ENCODE data around the gene PRKAG1.

PRKAG1 gene

GRCh38 chr12:49026101-49026500, 7.5 kb upstream of the PRKAG1 start:
- DNase-seq (ENCODE audit: low read depth): no peak
- no peak for TF ChIP-seq CTCF (IDR thresholded peaks at IDR 0.05; ENCODE audit: insufficient read depth, low read depth, low read length, missing control alignments)
- H3K4me3 ChIP-seq (ENCODE audit: low read depth, low read length): no peak overlapping the region

GRCh38 chr12:49025463-49025862, 6.9 kb upstream of the PRKAG1 start:
- H3K4me3 ChIP-seq (ENCODE audit: low read depth, low read length): no peak overlapping the region
- TF ChIP-seq CTCF (IDR thresholded peaks at IDR 0.05; ENCODE audit: insufficient read depth, low read depth, low read length, missing control alignments): no peak
- DNase-seq (ENCODE audit: low read depth): no peak

- TF ChIP-seq CTCF (IDR thresholded peaks at IDR 0.05; ENCODE audit: insufficient read depth, low read depth, low read length, missing control alignments): no peak
- no peak for DNase-seq (ENCODE audit: low read depth)
Observed at GRCh38 chr12:49024543-49024942, 6.0 kb upstream of the PRKAG1 start.

GRCh38 chr12:49023812-49024211, 5.2 kb upstream of the PRKAG1 start:
- no peak for TF ChIP-seq CTCF (IDR thresholded peaks at IDR 0.05; ENCODE audit: insufficient read depth, low read depth, low read length, missing control alignments)
- no peak overlapping the region for H3K4me3 ChIP-seq (ENCODE audit: low read depth, low read length)
- no peak for DNase-seq (ENCODE audit: low read depth)

More at GRCh38 chr12:49024543-49024942, 6.0 kb upstream of the PRKAG1 start:
- no peak overlapping the region for H3K4me3 ChIP-seq (ENCODE audit: low read depth, low read length)

GRCh38 chr12:49022558-49023178, 4.1 kb upstream of the PRKAG1 start:
- no peak overlapping the region for H3K4me3 ChIP-seq (ENCODE audit: low read depth, low read length)
- DNase-seq (ENCODE audit: low read depth): no peak
- no peak for TF ChIP-seq CTCF (IDR thresholded peaks at IDR 0.05; ENCODE audit: insufficient read depth, low read depth, low read length, missing control alignments)

GRCh38 chr12:49021292-49021915, 2.8 kb upstream of the PRKAG1 start:
- no peak for TF ChIP-seq CTCF (IDR thresholded peaks at IDR 0.05; ENCODE audit: insufficient read depth, low read depth, low read length, missing control alignments)
- DNase-seq (ENCODE audit: low read depth): no peak
- no peak overlapping the region for H3K4me3 ChIP-seq (ENCODE audit: low read depth, low read length)

- no peak overlapping the region for H3K4me3 ChIP-seq (ENCODE audit: low read depth, low read length)
- no peak for TF ChIP-seq CTCF (IDR thresholded peaks at IDR 0.05; ENCODE audit: insufficient read depth, low read depth, low read length, missing control alignments)
- DNase-seq (ENCODE audit: low read depth): no peak
Observed at GRCh38 chr12:49020441-49020840, 1.9 kb upstream of the PRKAG1 start.
